ENCODE measurements around the gene CD4. TPM values are rescaled to one million over a fixed set of nuclear protein-coding genes. Genes with fewer than 3 reads are reported as not detected.

CD4 gene
- total RNA-seq, 2 donors from 2014 or later = 0.77 to 1.3 TPM

GRCh38 chr12:6823182-6824084 lies 34.1 kb downstream of the CD4 start:
- H3K27me3 Mint-ChIP-seq (ENCODE audit: insufficient read depth) = peaks cover 88% of the 10 kb centered on the region

GRCh38 chr12:6824085-6824775 lies 34.9 kb downstream of the CD4 start:
- Histone ChIP-seq H3K9me3 (ENCODE audit: control insufficient read depth, low read length) (no peaks in the 10 kb centered on the region), H3K9ac (ENCODE audit: extremely low read depth, low read length, poor library complexity, severe bottlenecking) (no peak overlapping the region), H3K27me3 (ENCODE audit: control insufficient read depth, insufficient read depth, low read length, poor library complexity, severe bottlenecking) (peaks cover 19% of the 10 kb centered on the region), H3K4me1 (ENCODE audit: control insufficient read depth, insufficient read depth, low read length) (peaks cover 9% of the 10 kb centered on the region), H3K4me3 (ENCODE audit: low read length) (no peak overlapping the region), H3K27ac (ENCODE audit: low read depth, low read length) (no peak overlapping the region), H3K36me3 (ENCODE audit: control insufficient read depth, insufficient read depth, low read length) (no peaks in the 10 kb centered on the region)
- DNase-seq = no peak
- no peaks in the 10 kb centered on the region for H3K9me3 Mint-ChIP-seq
- H3K4me3 Mint-ChIP-seq = peak overlapping the region; percentile 48
- H3K27me3 Mint-ChIP-seq (ENCODE audit: insufficient read depth) = peaks cover 84% of the 10 kb centered on the region
- H3K36me3 Mint-ChIP-seq (ENCODE audit: low read depth) = no peaks in the 10 kb centered on the region
- no peak for TF ChIP-seq CTCF (conservative IDR thresholded peaks at IDR 0.05)
- H3K4me1 Mint-ChIP-seq = peaks cover 45% of the 10 kb centered on the region
- H3K27ac Mint-ChIP-seq = no peak overlapping the region
- 94% methylated on average over 36 to 37 of the region's 37 CpGs for WGBS, 2 experiments (ENCODE audit: insufficient coverage in 1 of 2, insufficient read length in 1 of 2)

More at GRCh38 chr12:6823182-6824084, 34.1 kb downstream of the CD4 start:
- Histone ChIP-seq H3K9ac (ENCODE audit: extremely low read depth, low read length, poor library complexity, severe bottlenecking) (no peak overlapping the region), H3K27me3 (ENCODE audit: control insufficient read depth, insufficient read depth, low read length, poor library complexity, severe bottlenecking) (peaks cover 19% of the 10 kb centered on the region), H3K36me3 (ENCODE audit: control insufficient read depth, insufficient read depth, low read length) (no peaks in the 10 kb centered on the region), H3K27ac (ENCODE audit: low read depth, low read length) (no peak overlapping the region), H3K9me3 (ENCODE audit: control insufficient read depth, low read length) (no peaks in the 10 kb centered on the region), H3K4me3 (ENCODE audit: low read length) (no peak overlapping the region), H3K4me1 (ENCODE audit: control insufficient read depth, insufficient read depth, low read length) (peaks cover 9% of the 10 kb centered on the region)
- TF ChIP-seq CTCF (conservative IDR thresholded peaks at IDR 0.05) = no peak
- Mint-ChIP-seq H3K4me1 (peaks cover 51% of the 10 kb centered on the region), H3K36me3 (ENCODE audit: low read depth) (no peaks in the 10 kb centered on the region), H3K27ac (no peak overlapping the region), H3K4me3 (peak overlapping the region; percentile 69), H3K9me3 (no peaks in the 10 kb centered on the region)
- WGBS, 2 experiments (ENCODE audit: insufficient coverage in 1 of 2, insufficient read length in 1 of 2) = 74 to 81% methylated on average over 7 to 11 of the region's 12 CpGs
- DNase-seq = no peak

GRCh38 chr12:6824901-6825381 lies 35.6 kb downstream of the CD4 start:
- no peak for TF ChIP-seq CTCF (conservative IDR thresholded peaks at IDR 0.05)
- Mint-ChIP-seq H3K27ac (no peak overlapping the region), H3K36me3 (ENCODE audit: low read depth) (no peaks in the 10 kb centered on the region), H3K4me1 (peaks cover 42% of the 10 kb centered on the region), H3K27me3 (ENCODE audit: insufficient read depth) (peaks cover 77% of the 10 kb centered on the region), H3K4me3 (peak overlapping the region; percentile 48), H3K9me3 (no peaks in the 10 kb centered on the region)
- H3K9me3 ChIP-seq (ENCODE audit: control insufficient read depth, low read length) = no peaks in the 10 kb centered on the region
- DNase-seq = no peak
- peaks cover 6% of the 10 kb centered on the region for H3K4me1 ChIP-seq (ENCODE audit: control insufficient read depth, insufficient read depth, low read length)
- WGBS, 2 experiments (ENCODE audit: insufficient coverage in 1 of 2, insufficient read length in 1 of 2) = 59 to 60% methylated on average over 12 of the region's 12 CpGs
- no peak overlapping the region for H3K9ac ChIP-seq (ENCODE audit: extremely low read depth, low read length, poor library complexity, severe bottlenecking)
- H3K4me3 ChIP-seq (ENCODE audit: low read length) = no peak overlapping the region
- H3K27ac ChIP-seq (ENCODE audit: low read depth, low read length) = no peak overlapping the region
- peaks cover 19% of the 10 kb centered on the region for H3K27me3 ChIP-seq (ENCODE audit: control insufficient read depth, insufficient read depth, low read length, poor library complexity, severe bottlenecking)
- H3K36me3 ChIP-seq (ENCODE audit: control insufficient read depth, insufficient read depth, low read length) = no peaks in the 10 kb centered on the region
